HEK293T (cell line): Measurements from ENCODE around the gene DLG2.

ENCODE experiments used
- CTCF ChIA-PET: fragments of 350-600 bp; formaldehyde crosslinking; extraction: SDS; loops from one replicate; lab custom pipeline; 2021; ENCODE audit warnings: antibody characterized with exemption, inconsistent platforms; lab: Yijun Ruan, JAX
- POLR2A ChIA-PET: fragments of 350-600 bp; formaldehyde crosslinking; extraction: SDS; loops from one replicate; lab custom pipeline; 2020; ENCODE audit warnings: antibody characterized with exemption, inconsistent platforms; lab: Yijun Ruan, JAX
- DNase-seq: peaks from one replicate; pipeline ENCODE4 v3.0.0; 2012; ENCODE audit warnings: mixed read lengths; ENCODE audit errors: extremely low spot score
- ARNT ChIP-seq: fragments of 450-650 bp; IDR thresholded peaks from 2 replicates; pipeline ENCODE4 v1.6.1; 2017; ENCODE audit warnings: mild to moderate bottlenecking
- BHLHE40 ChIP-seq: fragments of 450-650 bp; IDR thresholded peaks from 2 replicates; pipeline ENCODE4 v1.6.1; 2016; ENCODE audit warnings: mild to moderate bottlenecking, moderate library complexity, borderline replicate concordance
- CTBP1 ChIP-seq: fragments of 450-650 bp; IDR thresholded peaks from 2 replicates; pipeline ENCODE4 v1.6.1; 2016; ENCODE audit warnings: borderline replicate concordance
- ELF4 ChIP-seq: fragments of 450-650 bp; IDR thresholded peaks from 2 replicates; pipeline ENCODE4 v1.6.1; 2017; ENCODE audit warnings: antibody characterized with exemption
- FOXA1 ChIP-seq: fragments of 450-650 bp; IDR thresholded peaks from 2 replicates; pipeline ENCODE4 v1.6.1; 2016; ENCODE audit warnings: mild to moderate bottlenecking
- FOXK2 ChIP-seq: fragments of 450-650 bp; IDR thresholded peaks from 2 replicates; pipeline ENCODE4 v1.6.1; 2016; ENCODE audit warnings: mild to moderate bottlenecking
- FOXM1 ChIP-seq: fragments of 450-650 bp; IDR thresholded peaks from 2 replicates; pipeline ENCODE4 v1.6.1; 2017; ENCODE audit warnings: mild to moderate bottlenecking, borderline replicate concordance
- HDGF ChIP-seq: fragments of 450-650 bp; IDR thresholded peaks from 2 replicates; pipeline ENCODE4 v1.6.1; 2017; ENCODE audit warnings: antibody characterized with exemption, borderline replicate concordance
- L3MBTL2 ChIP-seq: fragments of 450-650 bp; conservative IDR thresholded peaks from 2 replicates; pipeline ENCODE4 v1.6.1; 2016; ENCODE audit warnings: mild to moderate bottlenecking
- LEF1 ChIP-seq: fragments of 450-650 bp; IDR thresholded peaks from 2 replicates; pipeline ENCODE4 v1.6.1; 2017; ENCODE audit warnings: mild to moderate bottlenecking, borderline replicate concordance
- NFRKB ChIP-seq: fragments of 450-650 bp; IDR thresholded peaks from 2 replicates; pipeline ENCODE4 v1.6.1; 2016; ENCODE audit warnings: mild to moderate bottlenecking, moderate library complexity
- PKNOX1 ChIP-seq: fragments of 450-650 bp; IDR thresholded peaks from 2 replicates; pipeline ENCODE4 v1.6.1; 2016
- SP1 ChIP-seq: fragments of 450-650 bp; IDR thresholded peaks from 2 replicates; pipeline ENCODE4 v1.6.1; 2017
- SUZ12 ChIP-seq: fragments of 450-650 bp; IDR thresholded peaks from 2 replicates; pipeline ENCODE4 v1.6.1; 2016; ENCODE audit warnings: mild to moderate bottlenecking
- TARDBP ChIP-seq: fragments of 450-650 bp; IDR thresholded peaks from 2 replicates; pipeline ENCODE4 v1.6.1; 2016
- ZNF384 ChIP-seq: fragments of 450-650 bp; IDR thresholded peaks from 2 replicates; pipeline ENCODE4 v1.6.1; 2016

Gene DLG2

GRCh38 chr11:83909579-83910534, 1717.3 kb downstream of the DLG2 start:
- no peak for DNase-seq
- ChIA-PET CTCF (no interaction called here), POLR2A (no interaction called here)
- TF ChIP-seq FOXA1 (no peak), ARNT (no peak), ELF4 (no peak), BHLHE40 (no peak), PKNOX1 (no peak), LEF1 (no peak), L3MBTL2 (no peak), FOXK2 (no peak), TARDBP (no peak), FOXM1 (no peak), HDGF (no peak), ZNF384 (no peak), NFRKB (no peak), CTBP1 (no peak), SUZ12 (no peak), SP1 (no peak)

- POLR2A ChIA-PET = no interaction called here
- CTCF ChIA-PET = no interaction called here
- DNase-seq = no peak
- TF ChIP-seq LEF1 (no peak), TARDBP (no peak), ZNF384 (no peak), BHLHE40 (no peak), SUZ12 (no peak), SP1 (no peak), ARNT (no peak), FOXM1 (no peak), L3MBTL2 (no peak)
Measured at GRCh38 chr11:83908298-83908856, 1718.8 kb downstream of the DLG2 start.

GRCh38 chr11:83895516-83895915, 1731.6 kb downstream of the DLG2 start:
- ChIA-PET CTCF (no interaction called here), POLR2A (no interaction called here)
- no peak for DNase-seq
- TF ChIP-seq SUZ12 (no peak), ZNF384 (no peak), FOXK2 (no peak), CTBP1 (no peak), ELF4 (no peak)

- ChIA-PET CTCF (interaction anchor here (0.6 kb wide), 2 partner anchors 450 to 975 kb away, joined by 3 to 6 read pairs; no protein-coding TSS in a partner anchor), POLR2A (no interaction called here)
- TF ChIP-seq FOXK2 = no peak
- no peak for TF ChIP-seq FOXM1
- no peak for TF ChIP-seq L3MBTL2
- no peak for TF ChIP-seq NFRKB
- peak; percentile 6 for DNase-seq
Measured at GRCh38 chr11:83881428-83881827, 1745.7 kb downstream of the DLG2 start.

- CTCF ChIA-PET = no interaction called here
- DNase-seq = no peak
Measured at GRCh38 chr11:83871054-83871453, 1756.1 kb downstream of the DLG2 start.

GRCh38 chr11:83866655-83867054, 1760.5 kb downstream of the DLG2 start:
- DNase-seq = no peak
- ChIA-PET POLR2A (no interaction called here), CTCF (no interaction called here)
- TF ChIP-seq ARNT = no peak
- TF ChIP-seq CTBP1 = no peak
- no peak for TF ChIP-seq TARDBP
- TF ChIP-seq L3MBTL2 = no peak
- TF ChIP-seq SUZ12 = no peak
- TF ChIP-seq LEF1 = no peak
- TF ChIP-seq PKNOX1 = no peak
- TF ChIP-seq FOXM1 = no peak
- TF ChIP-seq HDGF = no peak

More at GRCh38 chr11:83871054-83871453, 1756.1 kb downstream of the DLG2 start:
- TF ChIP-seq FOXM1 (no peak), ARNT (no peak), NFRKB (no peak), ZNF384 (no peak), CTBP1 (no peak), HDGF (no peak), LEF1 (no peak), L3MBTL2 (no peak)
- POLR2A ChIA-PET = no interaction called here
